H1 (cell line): ENCODE measurements around the gene LCNL1.

Experiments used
- EP300 ChIP-seq, 2 experiments: IDR thresholded peaks; 1 replicate in 1 of 2; 2 replicates in 1 of 2; pipeline ENCODE4 v1.6.1; 2011 to 2012; ENCODE audit warnings: low read depth in 2 of 2, low read length in 2 of 2, mild to moderate bottlenecking in 2 of 2, borderline replicate concordance in 1 of 2, inconsistent platforms in 1 of 2, moderate library complexity in 1 of 2
- EZH2 ChIP-seq: fragments of 200-600 bp; sonication (generic); IDR thresholded peaks from 2 replicates; pipeline ENCODE4 v1.7.1; 2012; ENCODE audit warnings: low read depth, mild to moderate bottlenecking, moderate library complexity, low read length, inconsistent platforms; ENCODE audit not compliant: severe bottlenecking
- GABPA ChIP-seq: IDR thresholded peaks from 2 replicates; pipeline ENCODE4 v1.6.1; 2011; ENCODE audit warnings: mild to moderate bottlenecking, low read length, moderate library complexity, borderline replicate concordance; ENCODE audit not compliant: insufficient read depth
- POLR2AphosphoS5 ChIP-seq: IDR thresholded peaks from 2 replicates; pipeline ENCODE4 v1.6.1; 2011; ENCODE audit warnings: low read depth, low read length
- SP1 ChIP-seq: IDR thresholded peaks from 2 replicates; pipeline ENCODE4 v1.6.1; 2011; ENCODE audit warnings: low read depth, low read length
- TAF1 ChIP-seq: IDR thresholded peaks from 2 replicates; pipeline ENCODE4 v1.6.1; 2011; ENCODE audit warnings: mild to moderate bottlenecking, low read depth, low read length
- TF ChIP-seq, protein P1 (sequence below), 3 experiments: IDR thresholded peaks; 1 replicate in 2 of 3; 2 replicates in 1 of 3; pipeline versions ENCODE4 v1.5.1 to v1.6.1; 2011; ENCODE audit warnings: low read length in 3 of 3, mild to moderate bottlenecking in 3 of 3, inconsistent platforms in 2 of 3, low read depth in 1 of 3, moderate library complexity in 1 of 3; ENCODE audit not compliant: insufficient read depth in 1 of 3; ENCODE audit errors: control extremely low read depth in 1 of 3

DNA sequence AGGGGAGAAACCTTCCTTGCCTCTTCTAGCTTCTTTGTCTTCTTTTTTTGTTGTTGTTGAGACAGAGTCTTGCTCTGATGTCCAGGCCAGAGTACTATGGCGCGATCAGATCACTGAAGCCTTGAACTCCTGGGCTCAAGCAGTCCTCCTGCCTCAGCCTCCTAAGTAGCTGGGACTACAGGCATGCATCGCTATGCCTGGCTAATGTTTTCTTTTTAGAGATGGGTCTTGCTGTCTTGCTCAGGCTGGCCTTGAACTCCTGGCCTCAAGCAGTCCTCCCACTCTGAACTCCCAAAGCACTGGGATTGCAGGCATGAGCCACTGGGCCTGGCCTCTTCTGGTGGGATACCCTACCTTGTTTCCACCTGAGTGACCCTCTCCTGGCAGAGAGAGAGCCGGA, 6.1 kb downstream of the LCNL1 start:
- TF ChIP-seq SP1: no peak
- TF ChIP-seq TAF1: no peak
- TF ChIP-seq EP300 (IDR thresholded peaks at IDR 0.05; ENCODE audit: borderline replicate concordance in 1 of 2, low read depth in 2 of 2, low read length in 2 of 2): no peak
- TF ChIP-seq, protein P1, sequence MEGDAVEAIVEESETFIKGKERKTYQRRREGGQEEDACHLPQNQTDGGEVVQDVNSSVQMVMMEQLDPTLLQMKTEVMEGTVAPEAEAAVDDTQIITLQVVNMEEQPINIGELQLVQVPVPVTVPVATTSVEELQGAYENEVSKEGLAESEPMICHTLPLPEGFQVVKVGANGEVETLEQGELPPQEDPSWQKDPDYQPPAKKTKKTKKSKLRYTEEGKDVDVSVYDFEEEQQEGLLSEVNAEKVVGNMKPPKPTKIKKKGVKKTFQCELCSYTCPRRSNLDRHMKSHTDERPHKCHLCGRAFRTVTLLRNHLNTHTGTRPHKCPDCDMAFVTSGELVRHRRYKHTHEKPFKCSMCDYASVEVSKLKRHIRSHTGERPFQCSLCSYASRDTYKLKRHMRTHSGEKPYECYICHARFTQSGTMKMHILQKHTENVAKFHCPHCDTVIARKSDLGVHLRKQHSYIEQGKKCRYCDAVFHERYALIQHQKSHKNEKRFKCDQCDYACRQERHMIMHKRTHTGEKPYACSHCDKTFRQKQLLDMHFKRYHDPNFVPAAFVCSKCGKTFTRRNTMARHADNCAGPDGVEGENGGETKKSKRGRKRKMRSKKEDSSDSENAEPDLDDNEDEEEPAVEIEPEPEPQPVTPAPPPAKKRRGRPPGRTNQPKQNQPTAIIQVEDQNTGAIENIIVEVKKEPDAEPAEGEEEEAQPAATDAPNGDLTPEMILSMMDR (IDR thresholded peaks at IDR 0.05; ENCODE audit: control extremely low read depth in 1 of 3, insufficient read depth in 1 of 3, low read depth in 1 of 3, low read length in 3 of 3): no peak
- TF ChIP-seq EZH2: no peak
- no peak for TF ChIP-seq POLR2AphosphoS5
- no peak for TF ChIP-seq GABPA
